Erythroblast (primary cell): ENCODE measurements around the gene STEAP3.

ENCODE experiments used
- DNase-seq, 2 experiments: peaks; one replicate each; lab custom pipeline; 2025; lab: John Stamatoyannopoulos, UW
- GATA1 ChIP-seq: IDR thresholded peaks from 2 replicates; pipeline ENCODE4 v1.6.1; 2011; ENCODE audit warnings: low read depth, mild to moderate bottlenecking, control low read depth, low read length, moderate library complexity
- POLR2A ChIP-seq: IDR thresholded peaks from 2 replicates; pipeline ENCODE4 v1.6.1; 2011; ENCODE audit warnings: mild to moderate bottlenecking, low read length

Gene STEAP3

DNA sequence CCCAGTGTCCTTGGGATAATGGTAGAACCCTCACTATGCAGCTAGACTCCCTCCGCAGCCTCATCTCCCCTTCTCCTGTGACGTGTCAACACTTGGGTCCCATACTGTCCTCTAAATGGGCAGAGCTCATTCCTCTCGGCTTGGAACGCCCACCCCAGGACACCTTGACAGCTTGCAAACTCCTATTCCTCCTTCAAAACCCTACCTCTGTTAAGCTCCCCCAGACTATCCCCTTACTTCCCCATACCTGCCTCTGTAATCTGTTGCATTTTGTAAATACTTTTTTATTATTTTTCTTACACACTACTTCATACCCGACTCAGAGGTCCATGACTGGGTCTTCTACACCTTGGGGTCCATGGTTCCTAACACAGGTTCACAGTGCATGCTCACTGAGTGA is 28.0 kb downstream of the STEAP3 start:
- DNase-seq, result no peak
- no peak for TF ChIP-seq GATA1
- TF ChIP-seq POLR2A, result no peak

DNA sequence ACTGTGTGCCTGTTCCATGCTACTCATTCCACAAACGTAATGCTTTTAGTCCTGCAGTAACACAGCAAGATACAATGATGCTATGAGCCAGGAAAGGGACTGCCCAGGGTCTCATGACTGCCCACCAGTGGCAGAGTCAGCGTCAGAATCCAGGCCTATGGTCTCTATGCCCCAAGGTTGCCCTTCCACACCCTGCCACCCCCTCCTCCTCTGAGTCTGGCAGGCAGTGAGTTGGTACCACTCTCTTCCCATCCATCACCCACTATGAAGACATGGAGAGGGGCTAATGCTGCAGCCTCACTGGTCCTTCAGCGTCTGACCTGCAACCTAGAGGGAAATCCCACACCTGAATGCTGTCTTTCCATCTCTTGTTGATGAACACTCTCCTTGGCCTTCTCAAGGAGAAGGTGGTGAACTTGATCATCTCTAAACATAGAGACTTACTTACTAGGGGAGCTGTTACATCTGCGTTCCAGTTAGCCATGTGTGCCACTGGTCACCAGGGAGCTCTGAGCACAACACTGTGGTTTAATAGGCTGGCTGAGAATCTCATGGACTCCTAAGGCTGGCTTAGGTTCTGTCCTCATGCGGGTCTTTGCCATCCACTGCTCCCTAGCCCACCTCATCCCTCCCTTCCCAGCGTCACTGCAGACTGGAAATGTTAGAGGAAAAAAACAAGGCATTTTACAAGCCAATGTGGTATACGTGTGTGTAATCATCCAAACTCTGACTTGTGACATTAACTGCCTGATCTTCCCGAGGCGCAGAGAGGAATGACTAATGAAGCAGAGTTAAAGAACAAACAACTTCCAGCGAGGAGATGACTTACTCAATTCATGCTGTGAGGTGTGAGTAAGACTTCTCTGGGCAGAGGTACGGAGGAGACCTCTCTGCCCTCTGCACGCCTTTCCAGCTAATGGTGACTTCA is 28.8 kb downstream of the STEAP3 start:
- DNase-seq, result no peak
- no peak for TF ChIP-seq GATA1
- no peak for TF ChIP-seq POLR2A

DNA sequence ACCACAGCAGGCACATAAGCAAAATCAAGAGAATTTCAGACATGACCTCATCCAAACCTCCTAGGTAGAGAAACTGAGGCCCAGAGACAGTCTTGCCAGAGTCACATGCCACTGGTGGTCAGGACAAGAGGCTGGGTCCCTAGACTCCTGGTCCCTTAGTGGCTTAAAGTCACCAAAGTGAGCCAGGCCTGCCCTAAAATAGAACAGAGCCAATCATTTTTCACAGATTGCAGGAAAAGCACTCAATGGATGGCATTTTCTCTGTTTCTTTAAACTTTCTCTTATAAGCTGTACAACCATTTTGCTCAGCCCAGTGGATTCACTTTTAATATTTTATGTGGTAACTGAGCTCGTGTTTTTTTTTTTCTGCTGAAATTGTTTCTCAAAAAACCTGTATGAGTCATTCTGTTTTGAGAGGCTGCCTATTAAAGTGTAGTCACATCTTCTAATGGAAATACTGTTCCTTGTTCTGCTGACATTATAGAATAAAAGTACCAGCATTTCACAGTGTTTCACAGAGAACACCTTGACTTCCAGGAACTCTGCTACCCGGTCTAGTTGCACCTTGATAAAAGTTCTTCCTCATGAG is 29.6 kb downstream of the STEAP3 start:
- DNase-seq, result no peak

DNA sequence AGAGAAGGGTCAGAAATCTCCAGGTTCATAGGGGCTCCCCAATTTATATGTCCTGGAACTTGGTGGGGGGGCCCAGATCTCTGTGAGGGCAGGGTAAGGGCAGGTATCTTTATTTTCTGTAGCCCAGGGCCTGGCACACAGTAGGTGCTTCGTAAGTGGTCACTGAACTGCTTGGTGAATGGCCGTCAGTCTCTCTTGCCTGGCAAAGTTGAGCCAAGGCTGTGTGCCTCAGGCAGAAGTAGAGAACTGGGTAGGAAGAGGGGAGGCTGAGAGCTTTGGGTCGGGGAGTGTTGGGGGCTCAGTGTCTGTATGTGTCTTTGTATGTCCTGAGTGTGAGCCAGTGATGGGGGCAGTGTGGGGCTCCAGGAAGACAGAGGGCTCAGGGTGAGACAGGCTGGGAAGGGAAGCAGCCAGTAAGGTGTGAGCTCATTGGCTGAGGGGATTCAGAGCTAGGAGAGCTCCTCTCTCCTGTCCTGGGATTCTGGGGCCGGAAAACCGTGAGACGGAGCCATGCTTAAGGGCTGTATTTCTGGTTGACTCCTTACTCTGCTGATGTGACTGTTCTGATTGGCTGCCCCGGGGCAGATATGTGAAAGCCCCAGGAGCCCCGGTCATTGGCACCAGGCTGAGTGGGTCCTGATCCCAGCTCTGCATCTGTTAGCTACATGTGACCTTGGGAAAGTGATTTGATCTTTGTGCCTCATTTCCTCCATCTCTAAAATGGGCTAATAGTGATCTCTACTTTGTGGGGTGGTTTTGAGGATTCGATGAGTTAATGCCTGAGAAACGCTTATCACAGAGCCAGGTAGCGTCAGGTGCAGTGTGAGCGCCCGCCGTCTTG is 30.3 kb downstream of the STEAP3 start:
- no peak for TF ChIP-seq POLR2A
- TF ChIP-seq GATA1, result no peak

More for the DNA sequence above, 29.6 kb downstream of the STEAP3 start:
- no peak for TF ChIP-seq POLR2A
- TF ChIP-seq GATA1, result no peak

DNA sequence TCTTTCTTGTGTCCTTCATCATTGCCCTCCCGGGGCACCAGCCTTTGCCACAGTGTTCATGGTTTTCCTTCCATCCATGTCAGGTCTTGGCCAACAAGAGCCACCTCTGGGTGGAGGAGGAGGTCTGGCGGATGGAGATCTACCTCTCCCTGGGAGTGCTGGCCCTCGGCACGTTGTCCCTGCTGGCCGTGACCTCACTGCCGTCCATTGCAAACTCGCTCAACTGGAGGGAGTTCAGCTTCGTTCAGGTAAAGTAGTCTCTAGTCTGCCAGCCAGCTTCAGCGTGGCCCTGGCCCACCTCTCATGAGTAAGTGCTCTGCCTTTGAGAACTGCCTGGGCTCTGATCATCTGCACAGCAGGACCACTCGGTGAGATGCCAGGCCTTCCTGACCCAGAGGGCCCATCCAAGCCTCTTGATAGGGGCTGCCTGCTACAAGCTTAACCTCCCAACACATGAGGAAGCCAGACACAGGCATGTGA is 31.0 kb downstream of the STEAP3 start:
- TF ChIP-seq GATA1 (no peak), POLR2A (no peak)
- no peak for DNase-seq

More for the DNA sequence above, 30.3 kb downstream of the STEAP3 start:
- DNase-seq, result no peak

DNA sequence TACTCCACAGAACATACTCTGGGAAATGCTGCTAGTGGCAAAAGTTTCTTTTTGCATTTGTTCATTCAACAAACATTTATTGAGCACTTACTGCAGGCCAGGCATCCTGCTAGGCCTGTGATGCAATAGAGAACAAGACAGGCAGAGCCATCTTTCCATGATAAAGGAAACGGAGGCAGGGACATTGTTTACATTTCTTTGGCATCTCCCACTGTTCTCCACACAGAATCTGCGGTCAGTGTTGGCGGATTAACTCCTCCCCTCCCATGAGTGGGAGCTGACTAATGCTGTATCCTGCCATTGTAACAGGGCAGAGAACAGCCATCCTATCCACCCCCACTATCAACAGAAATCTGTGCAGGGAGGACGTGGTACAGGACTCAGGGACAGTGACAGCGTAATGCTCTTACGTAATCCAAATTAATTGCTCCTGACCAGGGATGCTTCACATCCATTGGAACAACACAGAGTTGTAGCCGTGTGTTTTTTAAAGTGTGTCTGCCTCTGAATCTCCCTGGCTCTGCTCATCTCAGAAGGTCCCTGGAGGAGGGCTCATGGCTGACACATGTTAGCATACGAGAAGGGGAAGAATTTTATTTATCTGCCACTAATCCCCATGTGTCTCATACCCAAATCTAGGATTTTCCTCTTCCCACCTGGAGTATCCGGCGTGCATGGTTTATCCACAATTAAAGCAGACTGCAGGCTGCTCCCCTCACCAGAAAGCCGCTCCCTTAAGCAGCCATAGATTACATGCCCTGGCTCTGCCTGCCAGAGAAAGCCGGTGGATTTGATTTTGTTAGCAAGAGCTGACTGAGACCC is 32.3 kb downstream of the STEAP3 start:
- DNase-seq, result no peak
- TF ChIP-seq POLR2A (no peak), GATA1 (no peak)

DNA sequence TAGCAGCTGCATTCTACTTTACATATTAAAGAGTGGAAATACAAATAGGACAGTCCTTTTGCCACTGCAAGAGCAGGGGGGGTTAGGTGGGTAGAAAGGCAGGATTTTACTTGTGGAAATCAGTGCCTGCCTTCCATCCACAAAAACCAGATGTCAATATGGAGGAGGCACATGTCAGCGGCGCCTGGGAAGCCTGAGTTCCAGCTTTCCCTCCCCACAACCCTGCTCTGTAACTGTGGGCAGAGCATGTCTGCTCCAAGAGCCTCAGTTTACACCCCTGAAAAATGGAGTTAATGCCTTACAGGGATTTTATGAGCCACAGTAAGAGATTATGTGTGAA is 32.9 kb downstream of the STEAP3 start:
- DNase-seq, result no peak

DNA sequence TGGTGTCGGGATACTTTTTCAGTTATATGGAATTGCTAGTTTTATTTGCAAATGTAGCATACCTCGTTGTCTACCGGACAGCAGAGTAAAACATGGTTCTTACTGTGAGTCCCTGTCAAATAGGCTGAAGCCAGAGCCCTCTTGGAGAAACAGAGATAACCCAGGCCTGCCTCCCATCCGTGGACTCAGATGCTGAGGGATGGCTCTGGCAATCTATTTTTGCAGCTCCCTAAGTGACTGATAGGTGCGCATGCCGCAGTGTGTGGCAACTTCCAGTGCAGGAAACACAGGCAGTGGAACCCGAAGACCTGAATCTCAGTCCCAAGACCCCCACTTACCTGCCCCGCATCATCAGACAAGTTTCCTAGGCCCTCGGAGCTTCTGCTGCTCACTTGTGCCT is 33.6 kb downstream of the STEAP3 start:
- no peak for DNase-seq
- TF ChIP-seq GATA1, result no peak

More for the DNA sequence above, 32.9 kb downstream of the STEAP3 start:
- TF ChIP-seq POLR2A (no peak), GATA1 (no peak)

DNA sequence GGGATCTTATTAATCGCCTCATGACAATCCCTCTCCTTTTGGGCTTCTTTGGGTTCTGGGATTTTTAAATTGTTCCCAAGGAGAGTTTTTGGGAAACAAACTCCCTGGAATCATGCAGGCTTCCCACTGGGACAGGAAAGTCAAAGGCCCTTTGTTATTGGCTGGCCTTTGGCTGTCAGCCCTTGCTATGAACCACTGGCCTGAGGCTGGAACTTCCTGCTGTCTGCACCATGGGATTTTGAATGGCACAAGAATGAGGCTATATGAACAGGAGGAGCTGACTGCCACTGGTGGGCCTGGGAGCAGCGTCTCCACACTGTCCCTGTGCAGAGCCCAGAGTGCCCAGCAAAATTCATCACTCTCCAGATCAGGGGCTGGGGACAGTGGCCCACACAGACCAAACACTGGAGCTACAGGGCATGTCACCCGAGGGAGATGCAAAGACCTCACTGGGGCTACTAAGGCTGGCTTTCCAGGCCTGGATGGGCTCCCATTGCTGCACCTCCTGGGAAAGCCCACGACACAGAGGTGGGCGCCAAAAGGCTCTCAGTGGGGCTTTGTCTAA is 35.7 kb downstream of the STEAP3 start:
- TF ChIP-seq POLR2A (no peak), GATA1 (no peak)

DNA sequence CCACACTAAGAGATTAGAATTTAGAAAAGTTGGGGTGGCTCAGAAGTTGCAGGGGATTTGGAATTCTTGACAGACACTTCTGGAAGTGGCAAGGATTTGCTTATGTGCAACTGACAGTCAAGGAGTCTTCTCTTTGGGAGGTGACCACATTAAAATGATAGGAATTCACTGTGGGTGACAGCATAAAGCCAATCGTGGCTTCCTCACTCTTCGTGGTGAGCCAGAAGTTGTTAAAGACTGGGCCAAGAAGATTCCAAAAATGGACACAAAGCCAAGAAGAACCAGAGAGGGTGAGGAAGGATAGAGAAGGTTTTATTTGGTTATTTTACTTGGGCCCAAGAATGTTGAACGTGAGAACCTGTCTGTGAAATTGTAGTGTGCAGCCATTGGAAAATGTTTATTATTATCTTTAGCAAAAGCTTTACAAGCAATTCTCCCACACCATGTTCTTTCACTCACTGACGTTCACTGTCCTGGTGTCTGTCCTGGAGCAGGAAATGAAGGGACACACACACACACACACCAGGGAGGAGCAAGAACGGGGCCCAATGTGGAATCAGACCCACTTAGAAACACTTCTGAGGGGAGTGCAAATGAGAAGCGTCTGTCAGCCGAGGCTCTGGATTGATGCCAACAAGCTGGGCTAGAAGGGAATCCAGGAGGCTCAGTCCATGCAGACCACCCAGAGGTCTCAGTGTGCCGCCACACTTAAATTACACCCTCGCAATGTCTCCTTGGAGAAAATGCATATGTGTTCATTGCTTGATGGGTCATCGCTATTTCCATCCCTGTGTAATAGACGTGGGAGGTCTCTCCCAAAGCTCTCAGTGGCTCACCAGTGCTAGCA is 37.2 kb downstream of the STEAP3 start:
- TF ChIP-seq POLR2A (no peak), GATA1 (no peak)
- no peak for DNase-seq

More for the DNA sequence above, 35.7 kb downstream of the STEAP3 start:
- no peak for DNase-seq

DNA sequence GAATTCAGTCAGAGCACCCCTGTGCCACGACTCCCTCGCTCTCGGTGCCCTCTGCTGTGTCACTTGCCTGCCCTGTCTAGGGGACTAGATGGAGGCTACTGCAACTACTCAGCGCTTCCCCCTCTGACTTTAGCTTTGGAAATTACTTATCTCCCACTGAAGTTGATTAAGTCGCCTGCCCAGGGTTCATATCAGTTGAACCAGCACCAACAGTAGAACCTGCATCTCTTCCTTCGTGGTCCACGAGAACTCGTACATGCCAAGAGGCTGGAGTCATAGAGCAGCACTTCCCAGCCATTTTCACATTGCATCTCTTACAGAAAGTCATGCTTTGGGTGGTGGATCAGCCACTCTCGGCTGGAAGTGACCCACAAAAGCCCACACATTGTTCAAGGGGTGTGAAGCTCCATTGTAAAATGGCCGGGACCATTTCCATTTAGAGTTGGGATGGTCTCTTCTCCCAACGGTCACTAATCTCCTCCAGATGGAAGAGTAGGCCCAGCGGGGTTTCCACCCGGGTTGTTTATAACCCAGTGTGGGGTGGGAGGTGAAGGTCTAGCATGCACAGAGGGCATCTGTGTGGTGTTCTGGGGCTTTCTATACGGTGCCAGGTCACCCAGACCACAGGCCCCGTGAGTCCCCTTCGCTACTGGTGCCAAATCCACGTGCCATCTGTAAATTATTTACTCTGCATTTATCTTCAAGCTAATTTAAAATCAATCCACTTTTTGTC is 38.0 kb downstream of the STEAP3 start:
- TF ChIP-seq POLR2A, result no peak
- no peak for TF ChIP-seq GATA1
- peak; percentile 18 to 46 for DNase-seq
